ENCODE data around the gene HTR2B.
"Not testable (repeated sequence)": the region's sequence is repeated elsewhere in the genome, so short reads cannot be mapped to it uniquely, and the experiment has no call there.

Gene HTR2B

DNA sequence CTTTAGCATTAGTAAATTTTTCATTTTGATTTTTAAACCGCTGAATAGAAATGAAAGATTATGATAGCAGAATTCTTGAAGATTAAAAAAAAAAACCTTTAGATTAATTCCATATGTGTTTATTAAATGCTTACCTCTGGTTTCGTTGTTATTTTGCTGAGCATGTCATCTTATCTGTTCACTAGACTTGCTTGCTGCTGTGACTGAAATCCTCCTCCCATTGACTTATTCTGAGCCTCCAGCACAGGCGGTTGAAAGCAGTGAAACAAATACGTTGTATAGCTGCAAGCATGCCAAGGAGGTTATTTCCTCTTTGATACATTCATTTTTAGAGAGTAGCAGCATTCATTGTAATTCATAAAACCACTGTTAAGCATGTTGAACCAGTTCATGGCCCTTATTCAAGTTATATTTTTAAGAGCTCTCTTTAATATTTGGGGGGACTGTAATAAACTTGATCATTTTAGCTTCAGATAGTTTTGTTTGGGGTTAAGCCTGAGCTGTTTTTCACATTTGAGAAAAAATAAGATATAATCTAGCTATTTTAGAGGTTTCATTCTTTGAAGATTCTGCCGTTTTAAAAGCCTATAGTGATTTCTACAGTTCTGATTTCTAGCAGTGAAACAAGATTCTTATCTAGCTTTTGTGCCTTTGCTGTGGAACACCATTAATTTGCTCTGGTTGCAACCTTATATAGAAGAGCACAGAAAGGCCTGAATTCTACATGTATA lies at the start of gene HTR2B:
TSS of gene HTR2B (minus strand) at position 205 of the 731 bp plus-strand sequence. CDS start 1,278 bp downstream, outside the sequence.
- DNase-seq (ENCODE audit: low read depth in 2 of 3, low spot score in 2 of 3) = no peak

DNA sequence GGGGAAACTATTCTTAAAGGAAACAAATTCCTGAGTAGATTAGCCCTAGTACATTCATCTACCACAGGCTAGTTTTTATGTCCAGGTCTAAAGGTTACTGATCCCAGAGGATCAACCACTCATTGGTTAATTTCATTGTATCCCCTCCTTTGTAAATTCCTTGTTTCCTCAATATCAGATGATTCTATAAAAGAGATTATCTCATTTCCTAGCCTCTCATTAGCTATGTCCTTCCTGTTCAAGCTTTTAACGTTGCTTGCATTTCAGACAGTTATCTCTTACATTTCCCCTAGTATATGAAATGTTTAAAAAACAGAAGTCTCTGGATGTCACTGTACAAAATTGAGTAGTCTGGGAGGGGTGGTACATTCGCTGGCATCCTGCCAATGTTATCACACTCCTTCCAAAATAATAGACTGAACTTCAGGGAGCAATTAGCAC lies 49.4 kb upstream of the HTR2B start:
- no peak for DNase-seq (ENCODE audit: low read depth in 2 of 3, low spot score in 2 of 3)

DNA sequence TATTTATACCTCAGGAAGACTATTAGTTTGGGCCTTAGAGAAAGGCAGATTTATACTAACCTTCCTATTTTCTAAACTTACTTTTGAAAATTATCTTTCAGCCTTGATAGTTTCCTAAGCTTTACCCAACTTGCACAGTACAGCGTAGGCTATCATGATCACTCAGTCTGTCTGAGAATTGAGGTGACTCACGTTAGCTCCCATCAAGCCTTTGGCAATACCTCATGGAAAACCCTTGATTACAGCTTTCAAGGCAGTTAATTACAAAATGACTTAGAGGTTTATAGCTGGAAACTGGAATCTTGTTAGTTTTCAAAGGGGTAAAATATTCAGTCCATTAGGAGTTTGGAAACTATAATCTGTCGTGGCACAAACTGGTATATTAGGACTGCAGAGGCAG lies 47.2 kb upstream of the HTR2B start:
- DNase-seq (ENCODE audit: low read depth in 2 of 3, low spot score in 2 of 3) = no peak

DNA sequence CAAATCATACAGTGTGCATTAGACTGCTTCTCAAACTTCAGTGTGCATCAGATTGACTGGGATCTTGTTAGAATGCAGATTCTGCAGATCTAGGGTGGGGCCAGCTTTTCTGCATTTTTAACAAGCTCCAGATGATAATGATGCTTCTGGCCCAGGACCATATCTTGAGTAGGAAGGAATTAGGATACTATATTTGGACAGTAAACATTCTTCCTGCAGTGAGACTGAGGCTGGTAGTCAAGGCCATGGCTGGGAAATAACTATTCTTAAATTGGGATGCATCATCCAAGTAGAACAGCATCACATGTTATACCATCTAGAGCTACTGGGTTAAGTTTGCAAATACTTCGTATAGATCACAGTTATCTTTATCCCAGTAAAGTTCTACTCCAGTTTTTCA lies 45.2 kb upstream of the HTR2B start:
- no peak for DNase-seq (ENCODE audit: low read depth in 2 of 3, low spot score in 2 of 3)

- no peak for DNase-seq (ENCODE audit: low read depth in 2 of 3, low spot score in 2 of 3)
Observed at GRCh38 chr2:231169488-231169887, 44.6 kb upstream of the HTR2B start.

DNA sequence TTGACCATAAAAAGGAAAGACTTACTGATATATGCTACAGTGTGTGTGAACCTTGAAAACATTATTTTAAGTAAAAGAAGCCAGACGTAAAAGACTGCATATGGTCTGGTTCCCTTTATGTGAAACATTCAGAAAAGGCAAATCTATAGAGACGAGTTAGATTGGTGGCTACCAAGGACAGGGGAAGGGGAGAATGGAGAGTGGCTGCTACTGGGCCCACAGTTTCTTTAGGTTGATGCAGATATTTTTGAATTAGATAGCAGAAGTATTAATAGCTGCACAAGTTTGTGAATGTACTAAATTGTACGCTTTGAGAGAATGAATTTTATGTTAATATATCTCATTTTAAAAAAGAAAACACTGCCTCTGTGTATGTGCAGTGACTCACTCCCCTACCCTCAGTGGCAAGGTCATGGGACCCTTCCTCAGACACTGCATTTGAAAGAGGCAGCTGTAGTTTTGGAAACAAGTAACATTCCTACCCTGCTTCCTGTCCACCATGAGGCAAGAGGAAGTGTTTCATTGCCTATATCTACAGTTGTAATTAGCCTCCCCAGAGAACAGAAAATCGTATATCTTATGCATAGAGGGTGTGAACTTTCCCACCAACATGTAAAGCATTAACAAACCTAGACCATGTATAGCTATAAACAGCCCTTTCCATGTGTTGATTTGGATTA lies 43.8 kb upstream of the HTR2B start:
- DNase-seq (ENCODE audit: low read depth in 2 of 3, low spot score in 2 of 3) = no peak

DNA sequence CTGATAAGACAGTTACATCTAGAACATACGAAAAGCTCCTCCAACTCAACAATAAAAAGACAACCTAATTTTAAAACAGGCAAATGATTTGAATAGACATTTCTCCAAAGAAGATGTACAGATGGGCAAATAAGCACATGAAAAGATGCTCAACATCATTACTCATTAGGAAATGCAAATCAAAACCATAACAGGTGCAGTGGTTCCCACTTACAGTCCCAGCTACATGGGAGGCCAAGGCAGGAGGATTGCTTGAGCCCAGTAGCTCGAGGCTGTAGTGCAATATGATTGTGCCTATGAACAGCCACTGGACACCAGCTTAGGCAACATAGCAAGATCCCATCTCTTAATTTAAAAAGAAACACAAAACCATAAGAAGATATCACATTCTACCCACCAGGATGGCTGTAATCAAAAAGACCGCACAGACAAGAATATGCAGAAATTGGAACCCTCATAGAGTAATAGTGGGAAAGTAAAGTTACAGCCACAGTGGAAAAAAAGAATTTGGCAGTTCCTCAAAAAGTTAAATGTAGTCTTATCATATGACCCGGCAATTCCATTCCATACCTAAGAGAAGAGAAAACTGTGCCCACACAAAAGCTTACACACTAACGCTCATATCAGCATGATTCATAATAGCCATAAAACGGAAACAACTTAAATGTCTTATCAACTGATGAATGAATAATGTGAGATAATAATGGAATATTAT lies 43.1 kb upstream of the HTR2B start:
- DNase-seq (ENCODE audit: low read depth in 2 of 3, low spot score in 2 of 3) = no peak

GRCh38 chr2:231163414-231164095 lies 38.7 kb upstream of the HTR2B start:
- no peak for DNase-seq (ENCODE audit: low read depth in 2 of 3, low spot score in 2 of 3)

- DNase-seq (ENCODE audit: low read depth in 2 of 3, low spot score in 2 of 3) = no peak
Observed at GRCh38 chr2:231163011-231163410, 38.2 kb upstream of the HTR2B start.

GRCh38 chr2:231161877-231162329 lies 37.1 kb upstream of the HTR2B start:
- DNase-seq (ENCODE audit: low read depth in 2 of 3, low spot score in 2 of 3) = no peak

DNA sequence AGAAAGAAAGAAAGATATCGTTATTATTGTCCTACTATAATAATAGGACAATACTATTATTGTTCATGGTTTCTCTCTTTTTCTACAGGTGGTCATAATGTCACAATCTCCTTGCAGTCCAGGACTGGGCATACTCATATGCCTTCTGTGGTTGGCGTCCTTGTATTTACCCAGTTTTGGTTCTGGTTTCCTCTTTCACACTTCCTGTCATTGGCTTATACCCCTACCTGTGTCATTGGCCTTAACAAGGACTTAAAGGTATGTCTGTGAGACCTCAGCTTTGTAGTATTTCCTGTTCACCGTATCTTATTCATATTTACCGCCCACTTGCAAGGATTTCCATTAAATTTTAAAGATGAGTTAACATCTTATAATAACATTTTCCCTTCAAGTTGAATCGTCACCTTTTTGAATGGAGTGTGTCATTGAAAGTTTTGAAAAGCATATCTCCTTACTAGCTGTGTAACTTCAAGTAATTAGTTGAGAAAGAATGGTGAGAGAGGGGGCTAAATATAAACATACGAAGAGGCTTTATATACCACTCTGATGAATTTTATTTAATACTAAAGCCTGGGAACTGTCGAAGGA lies 36.5 kb upstream of the HTR2B start:
- no peak for DNase-seq (ENCODE audit: low read depth in 2 of 3, low spot score in 2 of 3)

DNA sequence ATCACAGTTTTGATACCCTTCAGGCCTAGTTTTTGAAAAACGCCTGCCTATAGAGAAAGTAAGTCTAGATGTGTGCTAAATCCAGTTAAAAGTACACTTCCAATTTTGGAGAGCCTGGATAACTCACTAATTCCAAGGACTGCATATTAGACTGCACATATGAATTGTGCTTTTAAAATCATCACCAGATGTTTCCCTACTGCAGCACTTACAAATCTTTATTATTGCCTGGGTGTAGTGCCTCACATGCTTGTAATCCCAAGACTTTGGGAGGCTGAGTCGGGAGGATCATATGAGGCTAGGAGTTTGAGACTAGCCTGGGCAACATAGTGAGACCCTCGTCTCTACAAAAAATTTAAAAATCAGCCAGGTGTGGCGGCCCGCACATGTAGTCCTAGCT lies 35.9 kb upstream of the HTR2B start:
- DNase-seq (ENCODE audit: low read depth in 2 of 3, low spot score in 2 of 3) = no peak

DNA sequence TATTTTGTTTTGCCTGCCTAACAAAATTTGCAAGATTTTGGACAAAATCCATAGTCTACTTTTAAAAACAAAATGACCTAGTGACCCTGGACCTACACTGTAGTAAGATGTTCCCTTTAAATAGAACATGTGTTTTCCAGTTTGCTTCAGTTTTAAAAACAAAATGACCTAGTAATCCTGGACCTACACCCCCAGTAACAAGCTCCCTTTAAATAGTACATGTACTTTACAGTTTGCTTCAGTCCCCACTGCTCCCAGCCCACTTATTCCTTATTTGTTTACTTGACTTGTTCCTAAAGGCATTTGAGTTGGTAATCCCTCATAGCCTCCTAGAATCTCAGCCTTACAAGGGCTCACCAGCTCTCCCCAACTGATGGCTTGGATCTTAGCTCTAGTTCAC lies 34.5 kb upstream of the HTR2B start:
- DNase-seq (ENCODE audit: low read depth in 2 of 3, low spot score in 2 of 3) = no peak

DNA sequence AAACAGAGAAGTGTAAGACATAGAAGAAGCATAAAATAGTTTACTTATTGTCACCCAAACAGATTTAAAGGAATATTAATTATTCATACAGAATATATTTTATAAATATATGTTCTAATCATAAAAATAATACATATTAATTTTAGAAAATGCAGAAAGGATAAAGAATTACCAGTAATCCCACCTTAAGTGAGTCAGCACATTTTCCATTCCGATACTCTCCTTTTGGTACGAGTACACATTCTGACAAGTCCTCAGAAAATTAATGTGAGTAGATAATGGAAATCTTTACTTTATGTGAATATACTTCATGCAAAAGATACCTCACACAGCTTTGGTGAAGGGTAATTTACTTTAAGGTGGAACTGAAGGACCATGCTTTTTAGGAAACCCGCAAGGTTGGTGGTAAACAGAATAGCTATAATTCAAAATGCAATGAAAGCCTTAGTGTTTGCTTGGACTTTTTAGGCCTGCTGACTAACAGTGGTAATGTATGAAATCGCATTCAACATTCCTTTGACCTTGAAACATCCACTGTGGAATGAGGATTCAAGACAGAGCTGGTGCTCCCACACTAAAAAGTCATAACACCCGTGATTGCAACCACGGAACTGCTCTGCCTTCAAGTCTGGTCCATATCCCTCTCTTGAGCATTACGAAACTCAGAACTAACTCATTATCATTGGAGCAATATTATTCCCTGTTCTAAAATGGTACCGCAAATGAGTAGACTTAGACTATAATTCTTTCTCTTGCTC lies 28.1 kb upstream of the HTR2B start:
- no peak for DNase-seq (ENCODE audit: low read depth in 2 of 3, low spot score in 2 of 3)

GRCh38 chr2:231146665-231147064 lies 21.8 kb upstream of the HTR2B start:
- DNase-seq (ENCODE audit: low read depth in 2 of 3, low spot score in 2 of 3) = no peak

DNA sequence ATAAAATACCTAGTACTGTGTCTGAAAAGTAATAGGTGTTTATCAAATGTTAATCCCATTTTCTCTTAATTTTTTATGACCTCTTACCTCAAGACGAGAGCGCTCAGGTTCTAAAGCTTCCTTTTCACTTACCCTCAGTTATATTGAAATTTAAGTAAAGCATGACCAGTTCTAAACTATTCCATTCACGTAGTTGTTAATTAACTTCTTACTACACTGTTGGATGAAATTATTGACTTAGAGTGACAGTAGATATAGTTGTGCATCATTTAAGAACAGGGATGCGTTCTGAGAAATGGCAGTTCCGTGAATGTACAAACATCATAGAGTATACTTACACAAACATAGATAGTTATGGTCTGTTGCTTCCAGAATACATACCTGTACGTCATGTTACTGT lies 20.1 kb upstream of the HTR2B start:
- DNase-seq (ENCODE audit: low read depth in 2 of 3, low spot score in 2 of 3) = no peak

DNA sequence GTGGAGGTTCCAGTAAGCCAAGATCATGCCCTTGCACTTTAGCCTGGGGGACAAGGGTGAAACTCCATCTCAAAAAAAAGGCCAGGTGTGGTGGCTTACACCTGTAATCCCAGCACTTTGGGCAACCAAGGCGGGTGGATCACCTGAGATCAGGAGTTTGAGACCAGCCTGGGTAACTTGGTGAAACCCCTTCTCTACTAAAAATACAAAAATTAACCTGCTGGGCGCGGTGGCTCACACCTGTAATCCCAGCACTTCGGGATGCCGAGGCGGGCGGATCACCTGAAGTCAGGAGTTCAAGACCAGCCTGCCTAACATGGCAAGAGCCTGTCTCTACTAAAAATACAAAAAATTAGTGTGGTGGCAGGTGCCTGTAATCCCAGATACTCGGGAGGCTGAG lies 16.0 kb upstream of the HTR2B start:
- DNase-seq (ENCODE audit: low read depth in 2 of 3, low spot score in 2 of 3) = not testable (repeated sequence)

GRCh38 chr2:231139796-231140195 lies 15.0 kb upstream of the HTR2B start:
- DNase-seq (ENCODE audit: low read depth in 2 of 3, low spot score in 2 of 3) = no peak

DNA sequence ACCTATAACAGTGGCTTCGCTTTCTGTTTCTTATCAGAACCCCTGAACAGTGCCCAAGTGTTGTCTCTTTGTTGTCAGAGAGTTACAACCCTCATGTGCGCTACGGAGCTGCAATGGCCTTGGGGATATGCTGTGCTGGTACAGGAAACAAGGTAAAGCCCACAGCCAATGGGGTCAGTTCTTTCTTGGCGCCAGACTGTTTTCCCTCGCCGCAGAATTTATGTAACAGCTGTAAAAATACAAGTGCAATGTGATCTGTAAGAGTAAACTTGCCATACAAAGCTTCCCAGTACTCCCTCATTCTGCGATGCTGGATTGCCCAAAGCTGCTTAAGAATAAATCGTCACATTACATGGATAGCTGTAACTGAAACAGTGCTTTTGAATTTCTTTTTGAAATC lies 13.9 kb upstream of the HTR2B start:
- no peak for DNase-seq (ENCODE audit: low read depth in 2 of 3, low spot score in 2 of 3)

GRCh38 chr2:231134910-231135655 lies 10.2 kb upstream of the HTR2B start:
- DNase-seq (ENCODE audit: low read depth in 2 of 3, low spot score in 2 of 3) = no peak
